HFF-Myc (cell line): ENCODE results near the gene CDC42SE2.

Experiments
- DNase-seq: peaks from one replicate; pipeline ENCODE4 v3.0.0-alpha.2; 2011; ENCODE audit warnings: low read depth; ENCODE audit errors: extremely low read depth
- H3K4me3 ChIP-seq: replicated peaks from 2 replicates; pipeline ENCODE4 v1.5.1; 2011; ENCODE audit warnings: low read depth, mild to moderate bottlenecking, control low read depth, low read length
- CTCF ChIP-seq: IDR thresholded peaks from 2 replicates; pipeline ENCODE4 v1.5.1; 2012; ENCODE audit warnings: mild to moderate bottlenecking, low read depth, low read length, control low read depth; ENCODE audit errors: missing control alignments

CDC42SE2 gene

DNA sequence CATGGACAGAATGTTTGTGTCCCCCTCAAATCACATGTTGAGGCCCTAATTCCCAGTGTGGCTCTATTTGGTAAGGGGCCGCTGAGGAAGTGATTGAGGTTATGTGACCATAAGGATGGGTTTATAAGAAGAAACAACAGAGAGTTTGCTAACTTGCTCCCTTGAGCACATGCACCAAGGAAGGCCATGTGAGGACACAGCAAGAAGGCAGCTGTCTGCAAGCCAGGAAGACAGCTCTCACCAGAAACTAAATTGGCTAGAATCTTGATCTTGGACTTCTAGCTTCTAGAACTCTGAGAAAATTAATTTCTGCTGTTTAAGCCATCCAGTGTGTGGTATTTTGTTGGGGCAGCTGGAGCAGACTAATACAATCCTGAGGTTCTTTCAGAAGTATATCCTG is 35.2 kb upstream of the CDC42SE2 start:
- no peak for TF ChIP-seq CTCF
- DNase-seq: no peak
- no peak overlapping the region for H3K4me3 ChIP-seq

DNA sequence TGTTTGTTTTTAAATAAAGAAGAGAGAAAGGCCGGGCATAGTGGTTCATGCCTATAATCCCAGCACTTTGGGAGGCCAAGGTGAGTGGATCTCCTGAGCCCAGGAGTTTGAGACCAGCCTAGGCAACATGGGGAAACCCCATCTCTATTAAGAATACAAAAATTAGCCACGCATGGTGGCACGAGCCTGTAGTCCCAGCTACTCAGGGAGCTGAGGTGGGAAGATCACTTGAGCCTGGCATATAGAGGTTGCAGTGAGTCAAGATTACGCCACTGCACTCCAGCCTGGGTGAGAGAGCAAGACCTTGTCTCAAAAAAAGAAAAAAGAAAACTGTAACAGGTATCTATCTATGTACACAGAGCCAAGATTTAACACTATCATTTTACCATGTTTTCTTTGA is 34.2 kb upstream of the CDC42SE2 start:
- no peak overlapping the region for H3K4me3 ChIP-seq
- TF ChIP-seq CTCF: no peak
- no peak for DNase-seq

- TF ChIP-seq CTCF: no peak
- no peak for DNase-seq
- no peak overlapping the region for H3K4me3 ChIP-seq
These were observed 33.4 kb upstream of the CDC42SE2 start for GRCh38 chr5:131230406-131230805.

GRCh38 chr5:131239686-131240085 is 24.2 kb upstream of the CDC42SE2 start:
- TF ChIP-seq CTCF: no peak
- no peak overlapping the region for H3K4me3 ChIP-seq
- DNase-seq: no peak

GRCh38 chr5:131242728-131243255 is 21.1 kb upstream of the CDC42SE2 start:
- TF ChIP-seq CTCF: no peak
- H3K4me3 ChIP-seq: no peak overlapping the region
- peak; percentile 33 for DNase-seq

DNA sequence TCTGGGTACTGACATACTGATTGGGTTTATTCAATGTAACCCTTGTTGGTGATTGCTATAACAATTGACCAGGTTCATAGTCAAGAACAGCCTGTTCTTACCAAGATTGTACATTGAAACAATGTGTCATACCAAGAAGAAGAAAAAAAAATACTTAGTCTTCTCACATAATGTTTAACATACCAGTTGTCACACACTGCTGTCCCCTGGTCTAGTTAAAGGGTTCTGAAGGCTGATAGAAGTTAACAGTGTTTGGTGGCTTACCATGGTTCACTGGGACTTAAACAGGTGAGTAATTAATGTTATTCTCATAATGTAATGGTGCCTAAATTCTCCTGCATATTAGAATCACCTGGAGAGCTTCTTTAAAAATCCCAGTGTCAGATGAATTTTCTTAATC is 18.5 kb upstream of the CDC42SE2 start:
- H3K4me3 ChIP-seq: no peak overlapping the region
- no peak for DNase-seq
- no peak for TF ChIP-seq CTCF

- H3K4me3 ChIP-seq: no peak overlapping the region
- no peak for DNase-seq
- no peak for TF ChIP-seq CTCF
These were observed 17.9 kb upstream of the CDC42SE2 start for GRCh38 chr5:131245948-131246347.
